GM12872 (cell line): ENCODE results near the gene ISCA1.

Experiments used
- CTCF ChIP-seq: IDR thresholded peaks from 3 replicates; pipeline ENCODE4 v1.5.1; 2011; ENCODE audit warnings: low read depth, mild to moderate bottlenecking, low read length, moderate library complexity; ENCODE audit not compliant: insufficient read depth

ISCA1 gene

GRCh38 chr9:86222667-86223066, 59.7 kb downstream of the ISCA1 start:
- TF ChIP-seq CTCF: no peak

- no peak for TF ChIP-seq CTCF
These were observed 62.7 kb downstream of the ISCA1 start for GRCh38 chr9:86219606-86220005.

GRCh38 chr9:86217076-86217755, 65.1 kb downstream of the ISCA1 start:
- no peak for TF ChIP-seq CTCF
